GM21737 (cell line): ENCODE measurements around the gene HACD2.

Experiments
- ATAC-seq: cut with Tn5 transposase; IDR thresholded peaks from one replicate; pipeline ENCODE4 v1.9.1; 2021; ENCODE audit warnings: mild to moderate bottlenecking, moderate library complexity; ENCODE audit not compliant: unreplicated experiment

Gene HACD2

GRCh38 chr3:123571973-123572365 is 12.9 kb downstream of the HACD2 start:
- ATAC-seq, result no peak

- ATAC-seq, result no peak
Measured at GRCh38 chr3:123571264-123571972, 13.4 kb downstream of the HACD2 start.

- no peak for ATAC-seq
Measured at GRCh38 chr3:123568875-123569274, 16.0 kb downstream of the HACD2 start.

- no peak for ATAC-seq
Measured at GRCh38 chr3:123568034-123568433, 16.8 kb downstream of the HACD2 start.

GRCh38 chr3:123564056-123564455 is 20.8 kb downstream of the HACD2 start:
- ATAC-seq, result no peak

- no peak for ATAC-seq
Measured at GRCh38 chr3:123562547-123562946, 22.3 kb downstream of the HACD2 start.

GRCh38 chr3:123561188-123561587 is 23.7 kb downstream of the HACD2 start:
- ATAC-seq, result no peak

- no peak for ATAC-seq
Measured at GRCh38 chr3:123559040-123559861, 25.6 kb downstream of the HACD2 start.

GRCh38 chr3:123553536-123553935 is 31.3 kb downstream of the HACD2 start:
- no peak for ATAC-seq

- no peak for ATAC-seq
Measured at GRCh38 chr3:123552768-123553167, 32.1 kb downstream of the HACD2 start.

GRCh38 chr3:123552095-123552714 is 32.6 kb downstream of the HACD2 start:
- ATAC-seq, result no peak

- no peak for ATAC-seq
Measured at GRCh38 chr3:123547881-123548519, 36.9 kb downstream of the HACD2 start.

GRCh38 chr3:123546133-123546755 is 38.6 kb downstream of the HACD2 start:
- no peak for ATAC-seq

- ATAC-seq, result no peak
Measured at GRCh38 chr3:123543950-123544349, 40.9 kb downstream of the HACD2 start.

- no peak for ATAC-seq
Measured at GRCh38 chr3:123540285-123540684, 44.6 kb downstream of the HACD2 start.

- no peak for ATAC-seq
Measured at GRCh38 chr3:123536153-123536895, 48.5 kb downstream of the HACD2 start.

- ATAC-seq, result no peak
Measured at GRCh38 chr3:123535580-123535979, 49.3 kb downstream of the HACD2 start.

GRCh38 chr3:123534264-123534663 is 50.6 kb downstream of the HACD2 start:
- ATAC-seq, result no peak

- ATAC-seq, result no peak
Measured at GRCh38 chr3:123533554-123534159, 51.2 kb downstream of the HACD2 start.

- ATAC-seq, result no peak
Measured at GRCh38 chr3:123528130-123528529, 56.7 kb downstream of the HACD2 start.
